ENCODE data around the gene SNUPN. TPM values are rescaled to one million over a fixed set of nuclear protein-coding genes. Genes with fewer than 3 reads are reported as not detected.
A peak's percentile ranks its signal among the peaks of the same experiment; 100 is the strongest.

SNUPN gene
- 20.1 TPM for polyA plus RNA-seq (2013, experiment 1 of 2; ENCODE audit: insufficient read length)
- 18.1 TPM for polyA plus RNA-seq (2013, experiment 2 of 2; ENCODE audit: insufficient read length)

DNA sequence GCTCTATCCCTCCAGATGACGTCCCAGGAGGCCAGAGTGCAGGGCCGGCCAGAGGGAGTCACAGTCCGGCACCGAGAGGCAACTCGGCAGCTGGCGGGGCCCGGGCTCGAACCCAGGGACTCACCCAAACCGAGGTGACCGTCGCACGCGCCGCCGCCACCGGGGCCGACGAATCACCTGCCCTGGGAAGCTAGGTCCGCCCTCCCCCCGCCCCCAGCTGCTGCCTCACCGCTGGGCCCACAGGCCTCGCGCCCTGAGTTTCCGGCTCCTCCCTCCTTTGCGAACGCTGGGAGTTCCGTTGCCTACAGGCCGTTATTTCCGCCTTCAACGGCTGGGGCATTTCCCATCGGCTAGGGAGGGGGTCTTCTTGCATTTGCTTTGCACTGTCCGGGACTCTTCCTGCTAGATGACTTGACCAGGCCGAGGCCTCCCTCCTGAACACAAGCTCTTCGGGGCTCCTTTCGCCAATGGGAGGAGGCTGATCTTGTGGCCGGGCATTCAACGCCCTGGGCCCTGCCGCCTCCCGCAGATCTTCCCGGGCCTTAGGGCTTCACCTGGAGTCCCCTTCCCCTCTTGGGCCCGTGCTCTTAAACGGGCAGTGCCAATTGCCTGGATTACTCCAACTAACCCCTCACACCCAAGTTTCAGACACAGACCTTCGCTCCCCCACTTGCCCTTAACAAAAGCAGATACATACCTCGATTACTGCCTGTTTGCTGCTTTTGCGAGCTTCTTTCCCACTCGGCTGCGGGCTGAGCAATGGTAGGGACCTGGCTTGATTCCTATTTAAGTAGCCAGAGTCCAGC is at the start of gene SNUPN:
Gene SNUPN, minus strand, starts transcription at position 184 of the 806 bp plus-strand sequence. CDS start 4,674 bp downstream, outside the sequence.
- peak; percentile 93 for DNase-seq

DNA sequence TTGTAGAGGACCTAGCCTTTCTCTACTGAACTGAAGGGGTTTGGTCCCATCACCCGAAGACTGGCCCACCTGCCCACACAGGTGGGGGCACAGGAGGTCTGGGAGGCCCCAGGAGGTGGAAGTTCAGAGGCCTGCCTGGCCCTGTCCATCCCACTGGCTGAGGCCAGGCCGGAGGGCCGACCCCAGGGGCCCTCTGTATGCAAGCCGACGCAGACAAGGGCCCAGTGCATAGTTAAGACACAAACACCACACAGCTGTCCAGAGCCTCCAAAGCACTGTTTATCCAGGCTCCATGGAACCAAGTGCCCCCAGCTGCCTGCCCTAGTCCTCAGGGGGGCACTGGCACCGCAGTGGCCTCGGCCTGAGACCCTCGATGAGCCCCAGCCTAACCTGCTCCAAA is 48.8 kb upstream of the SNUPN start:
- DNase-seq, result no peak

DNA sequence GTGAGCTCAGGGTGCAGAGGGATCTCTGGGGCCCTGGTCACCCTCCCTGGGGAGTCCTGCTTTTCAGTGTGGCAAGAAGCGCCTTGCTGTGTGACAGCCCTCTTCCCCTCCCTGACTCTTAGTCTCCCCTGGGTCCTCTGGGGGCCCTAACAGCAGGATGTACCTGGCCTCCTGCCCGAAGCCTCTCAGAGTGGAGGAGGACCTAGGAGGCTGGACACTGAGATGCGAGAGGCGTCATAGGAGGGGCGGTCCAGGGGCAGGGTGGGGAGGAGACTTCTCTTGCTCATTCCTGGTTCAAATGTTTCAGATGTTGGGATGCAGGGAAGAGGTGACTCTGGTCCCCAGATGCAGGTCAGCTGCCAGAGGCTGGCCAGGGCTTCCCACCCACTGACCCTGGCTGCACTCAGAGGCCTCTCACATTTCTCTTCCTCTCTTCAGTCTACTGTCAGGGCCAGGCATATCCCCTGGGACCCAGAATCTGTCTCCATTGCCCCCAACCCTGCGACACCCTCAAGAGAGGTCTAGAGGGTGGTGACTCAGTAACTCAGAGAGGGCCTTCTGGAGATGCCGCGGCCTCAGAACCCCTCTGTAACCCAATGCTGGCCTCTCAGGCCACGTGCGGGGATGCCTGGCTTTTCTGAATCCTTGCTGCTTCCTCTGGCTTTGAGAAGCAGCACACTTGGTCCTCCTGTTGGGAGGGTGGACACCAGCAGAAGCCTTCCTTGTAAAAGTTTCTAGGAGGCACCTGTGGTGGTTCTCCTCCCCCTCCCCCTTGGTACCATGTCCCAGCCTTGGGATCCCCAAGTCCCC is 48.1 kb upstream of the SNUPN start:
- DNase-seq, result peak; percentile 87

DNA sequence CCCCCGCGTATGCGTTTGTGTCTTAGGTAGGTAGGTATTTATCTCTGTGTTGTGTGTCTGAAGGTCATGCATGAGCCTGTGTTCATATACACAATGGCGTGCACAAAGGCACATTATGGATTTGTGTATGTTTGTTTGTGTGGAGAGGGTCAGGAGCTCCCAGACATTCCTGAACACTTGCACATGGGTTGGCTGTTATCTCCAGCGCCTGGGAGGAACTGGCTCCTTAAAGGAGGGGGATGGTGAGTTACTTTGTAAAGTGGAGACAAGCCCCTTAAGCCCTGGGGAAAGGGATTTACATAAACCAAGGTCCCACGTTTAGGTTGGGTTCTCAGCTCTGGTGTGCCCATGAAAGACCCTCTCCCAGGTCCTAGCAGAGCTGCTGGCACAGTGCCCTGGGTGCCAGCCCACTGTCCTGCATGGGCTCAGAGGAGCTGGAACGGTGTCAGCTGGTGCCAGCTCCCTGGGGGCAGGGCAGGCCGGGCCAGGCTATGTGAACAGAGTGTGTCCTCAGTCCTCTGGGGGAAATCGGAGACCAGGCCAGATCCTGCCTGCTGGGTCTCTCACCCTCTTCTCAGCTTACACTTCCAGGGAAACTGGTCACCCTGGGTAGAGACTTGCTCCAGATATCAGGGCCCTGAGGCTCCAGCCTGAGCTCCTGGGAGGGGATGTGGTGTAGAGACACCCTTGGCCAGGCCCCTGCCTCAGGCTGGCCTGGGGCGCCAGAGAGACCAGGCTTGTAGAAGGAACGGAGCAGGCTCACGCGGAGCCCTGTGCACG is 47.3 kb upstream of the SNUPN start:
- peak; percentile 92 for DNase-seq

DNA sequence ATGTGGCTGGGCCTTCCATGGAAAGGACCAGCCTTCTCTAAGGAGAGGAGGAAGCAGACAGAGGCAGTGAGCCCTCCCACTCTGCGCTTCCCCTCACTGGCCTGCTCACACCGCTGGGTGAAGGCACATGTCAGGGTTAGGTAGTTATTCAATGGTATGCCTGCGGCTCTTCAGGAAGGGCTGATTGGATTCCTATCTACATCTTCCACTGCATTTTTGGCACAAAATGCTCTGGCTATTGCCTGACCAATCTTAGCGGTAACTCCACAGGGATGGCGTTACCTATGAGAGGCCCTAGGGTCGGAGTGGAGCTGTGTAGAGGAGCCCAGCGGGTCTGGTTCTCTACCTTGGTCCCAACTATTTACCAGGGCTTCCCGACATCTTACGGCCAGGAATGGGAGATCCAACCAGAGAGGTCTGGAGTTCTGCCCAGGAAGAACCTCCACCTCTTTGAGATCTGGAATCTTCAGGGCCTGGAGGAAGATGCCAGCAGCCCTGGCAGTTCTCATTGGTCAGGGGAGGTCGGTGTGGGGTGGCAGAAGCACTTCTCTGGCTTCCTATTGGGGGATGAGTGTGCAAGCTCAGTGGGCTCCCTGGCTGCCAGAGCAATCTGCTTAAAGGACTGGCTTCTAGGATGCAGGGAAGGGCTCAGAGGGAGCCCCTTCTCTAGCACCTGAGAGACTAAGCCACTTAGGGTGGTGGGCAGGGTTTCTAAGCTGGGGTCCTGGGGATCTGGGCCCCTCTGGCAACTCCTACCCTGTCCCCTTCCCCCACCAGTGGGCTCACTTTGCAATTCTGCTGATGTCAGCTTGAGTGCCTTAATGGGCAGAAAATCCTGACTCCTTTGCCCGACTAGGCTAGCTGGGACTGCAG is 46.4 kb upstream of the SNUPN start:
- peak; percentile 52 for DNase-seq

DNA sequence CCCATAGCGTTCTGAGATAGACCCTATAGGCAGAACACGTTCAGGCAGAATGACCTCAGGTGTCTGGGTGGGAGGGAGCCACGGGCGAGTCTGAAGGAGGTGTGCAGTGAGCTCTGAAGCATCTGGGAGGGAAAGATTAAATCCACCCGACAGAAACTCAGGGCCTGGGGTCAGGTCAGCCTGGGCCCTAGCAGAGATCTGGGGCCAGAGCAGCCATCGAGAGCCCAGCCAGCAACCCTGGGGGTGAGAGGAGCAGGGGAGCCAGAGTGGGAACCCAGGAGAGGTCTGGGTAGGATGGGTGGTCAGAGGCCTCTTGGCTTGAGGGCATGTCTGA is 44.3 kb upstream of the SNUPN start:
- no peak for DNase-seq

DNA sequence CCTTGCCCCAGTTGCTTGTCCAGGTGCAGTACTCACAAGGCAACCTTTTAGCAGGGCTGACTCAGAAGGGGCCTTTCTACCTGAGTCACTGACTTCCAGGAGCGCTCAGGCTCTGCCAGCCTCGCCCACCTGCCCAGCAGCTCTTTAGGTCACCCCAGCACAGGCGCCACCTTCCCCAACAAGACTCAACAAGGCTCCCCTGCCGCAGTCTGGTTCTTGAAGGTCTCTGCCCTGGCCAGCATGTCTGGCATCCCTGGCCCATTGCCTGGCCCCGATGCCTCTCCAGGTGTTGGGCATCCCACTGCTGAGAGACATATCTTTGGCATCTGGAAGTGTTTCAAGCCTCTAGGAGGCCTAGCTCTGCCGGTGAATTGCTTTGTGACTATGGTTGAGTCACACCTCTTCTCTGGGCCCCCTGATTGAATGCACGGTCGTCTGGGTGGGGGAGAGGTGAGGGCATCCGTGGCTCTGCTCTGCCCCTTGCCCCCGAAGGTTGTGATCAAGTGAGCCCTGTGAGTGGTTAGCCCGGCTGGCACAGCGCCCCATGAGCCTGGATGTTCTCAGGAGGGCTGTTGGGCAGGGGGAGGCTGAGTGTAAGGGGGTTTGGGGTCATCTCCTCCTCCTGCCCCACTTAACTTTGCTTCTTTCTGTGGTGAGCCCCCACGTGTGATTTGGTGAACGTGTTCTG is 43.8 kb upstream of the SNUPN start:
- DNase-seq, result peak; percentile 45

DNA sequence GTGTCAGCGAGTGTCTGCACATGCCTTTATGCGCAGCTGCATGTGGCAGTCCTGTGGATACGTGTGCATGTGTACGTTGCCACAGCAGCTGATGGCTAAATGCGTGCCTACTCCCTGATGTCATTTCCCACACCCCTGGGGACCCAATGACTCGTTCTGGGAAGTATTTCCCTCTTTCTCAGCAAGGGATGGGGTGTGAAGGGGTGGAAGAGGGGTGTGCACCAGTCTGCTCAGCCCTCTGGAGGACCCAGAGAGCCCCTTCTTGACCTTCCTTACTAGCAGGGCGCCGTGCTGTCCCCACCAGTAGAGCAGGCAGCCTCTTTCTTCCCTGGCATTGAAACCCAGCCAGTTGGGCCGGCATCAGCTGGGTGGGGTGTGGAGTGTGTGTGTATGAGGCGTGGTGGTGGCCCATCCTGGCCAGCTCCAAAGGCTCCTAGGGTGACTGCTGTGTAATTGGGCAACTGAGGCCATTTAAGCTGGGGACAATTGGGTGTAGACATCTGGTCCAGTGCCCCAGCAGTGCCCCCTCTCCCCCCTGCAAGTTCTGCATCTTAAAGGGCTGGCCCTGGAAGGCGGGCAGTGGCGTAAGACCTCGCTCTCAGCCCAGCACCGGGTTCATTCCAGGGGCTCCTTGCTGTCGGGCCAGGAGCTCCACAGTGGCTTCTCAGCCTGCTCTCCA is 41.4 kb upstream of the SNUPN start:
- peak; percentile 100 for DNase-seq

DNA sequence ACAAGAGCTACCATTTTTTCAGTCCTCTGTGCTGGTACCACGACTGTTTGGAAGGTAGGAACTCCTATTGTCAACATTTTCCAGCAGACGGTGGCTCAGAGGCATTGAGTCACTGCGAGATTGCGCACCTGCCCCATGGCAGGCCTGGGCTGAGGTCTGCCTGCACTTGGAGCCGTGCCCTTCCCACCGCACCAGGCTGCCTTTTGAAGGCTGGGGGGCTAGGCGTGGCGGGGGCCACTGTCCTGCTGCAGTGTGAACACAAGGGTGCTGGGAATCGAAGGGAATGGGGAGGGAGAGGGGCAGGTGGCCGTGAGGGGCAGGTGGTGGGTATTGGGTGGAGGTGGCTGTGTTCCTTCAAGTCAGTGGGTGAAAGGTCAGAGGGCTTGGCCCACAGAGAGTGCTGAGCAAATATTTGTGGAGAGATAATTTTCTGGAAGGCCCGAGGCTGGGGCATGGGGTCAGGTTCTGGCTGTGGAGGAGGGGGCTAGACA is 38.5 kb upstream of the SNUPN start:
- no peak for DNase-seq

DNA sequence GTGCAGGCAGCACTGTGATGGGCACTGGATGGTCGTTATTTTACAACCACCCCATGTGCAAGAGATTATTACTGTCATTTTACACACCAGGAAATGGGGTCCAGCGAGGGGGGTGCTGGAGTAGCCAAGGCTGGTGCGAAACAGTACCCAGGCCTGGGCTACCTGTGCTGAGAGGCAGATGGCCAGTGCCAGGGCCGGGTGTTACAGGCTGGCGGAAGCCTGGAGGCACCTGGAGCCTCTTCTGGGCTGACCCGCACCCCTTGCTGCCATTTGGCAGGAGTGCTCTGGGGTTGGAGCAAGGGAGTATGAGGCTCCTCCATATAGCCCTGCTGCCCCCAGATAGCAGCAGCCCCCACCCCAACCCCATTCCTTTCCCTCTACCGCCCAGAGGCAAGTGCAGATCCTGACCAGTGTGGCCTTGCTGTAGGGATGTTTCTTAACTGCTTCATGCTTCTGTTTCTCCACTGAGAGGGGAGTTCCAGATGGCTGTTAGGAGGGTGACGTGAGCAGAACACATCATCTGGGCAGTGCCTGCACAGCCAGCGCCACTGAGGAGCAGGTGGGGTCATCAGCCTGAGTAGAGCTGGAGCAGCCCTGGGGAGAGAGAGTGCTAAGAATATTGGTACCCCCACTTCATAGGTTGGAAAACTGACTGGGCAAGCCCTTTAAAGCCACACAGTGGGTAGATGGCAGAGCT is 37.4 kb upstream of the SNUPN start:
- no peak for DNase-seq

DNA sequence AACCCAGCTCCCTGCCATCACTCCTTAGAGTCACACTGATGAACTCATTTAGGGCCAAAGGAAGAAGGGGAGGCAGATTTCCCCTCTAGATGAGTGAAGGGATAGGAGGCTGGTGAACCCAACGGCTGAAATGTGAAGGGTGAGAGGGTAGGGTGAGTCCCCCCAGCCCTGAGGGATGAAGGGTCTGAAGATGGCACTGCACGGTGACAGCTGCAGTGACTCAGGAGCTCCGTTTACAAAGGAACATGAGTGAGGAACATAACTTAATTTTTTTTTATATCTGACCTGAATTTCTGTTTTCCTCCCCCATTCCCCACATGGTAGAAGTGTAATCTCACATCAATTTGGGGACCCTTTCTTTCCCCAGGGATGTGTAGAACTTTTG is 36.2 kb upstream of the SNUPN start:
- no peak for DNase-seq

DNA sequence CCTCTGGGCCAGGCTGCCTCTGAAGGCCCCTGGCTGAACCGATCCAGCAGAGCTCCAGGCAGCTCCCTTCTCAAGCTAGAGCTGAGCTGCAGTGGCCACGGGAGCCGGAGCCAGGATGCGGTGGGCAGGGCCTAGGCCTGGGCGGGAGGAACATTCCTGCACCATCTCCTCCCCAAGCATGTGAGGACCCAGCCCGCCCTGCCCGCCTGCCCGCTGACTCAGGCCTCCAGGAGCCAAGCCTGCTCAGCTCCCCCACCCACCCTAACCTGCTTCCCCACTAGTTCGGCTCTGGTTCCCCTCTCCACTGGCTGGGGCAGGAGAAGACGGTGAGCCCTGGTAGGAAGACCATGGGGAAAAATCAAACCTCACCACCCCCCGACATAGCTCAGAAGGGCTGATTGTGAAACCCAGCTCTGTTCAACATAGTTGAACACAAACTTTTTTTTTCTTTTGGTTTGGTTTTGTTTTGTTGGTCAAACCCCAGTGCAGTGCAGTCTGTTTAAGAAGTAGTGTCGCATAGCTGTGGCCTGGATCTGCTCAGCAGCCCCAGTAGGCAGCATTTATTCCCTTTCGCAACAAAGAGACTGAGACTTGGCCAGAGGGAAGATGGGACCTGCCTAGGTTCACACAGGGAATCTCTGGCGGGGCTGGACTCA is 35.7 kb upstream of the SNUPN start:
- peak; percentile 96 for DNase-seq

DNA sequence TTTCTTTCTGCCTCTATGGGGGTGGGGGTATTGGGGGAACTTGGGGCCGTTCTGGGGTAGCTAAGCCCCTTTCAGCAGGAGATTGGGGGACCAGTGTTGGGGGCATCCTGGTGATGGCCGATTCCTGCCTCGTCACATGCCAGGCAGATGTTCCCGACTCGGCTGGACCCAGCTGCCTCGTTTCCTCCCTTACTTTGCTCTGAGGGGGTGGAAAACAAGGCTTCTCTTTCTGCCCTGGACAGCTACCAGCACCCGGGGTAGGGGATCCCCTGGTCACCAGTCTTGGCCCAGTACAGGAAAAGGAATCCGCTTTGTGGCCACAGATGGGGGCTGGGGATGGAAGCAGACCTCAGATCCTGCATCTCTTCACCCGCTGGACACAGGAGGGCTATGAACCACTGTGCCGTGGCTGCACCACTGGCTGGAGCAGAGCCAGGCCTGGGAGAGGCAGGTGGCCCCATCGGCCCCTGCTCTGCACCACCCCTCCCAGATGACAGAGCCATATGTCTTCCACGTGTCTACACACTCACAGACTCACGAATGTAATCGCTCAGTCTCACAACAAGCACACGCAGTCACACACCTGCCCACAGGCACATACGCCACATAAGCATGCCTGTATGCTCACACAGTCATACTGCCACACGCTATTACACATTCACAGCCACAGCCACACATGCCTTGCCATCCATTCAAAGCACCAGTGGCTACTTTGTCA is 34.6 kb upstream of the SNUPN start:
- no peak for DNase-seq

DNA sequence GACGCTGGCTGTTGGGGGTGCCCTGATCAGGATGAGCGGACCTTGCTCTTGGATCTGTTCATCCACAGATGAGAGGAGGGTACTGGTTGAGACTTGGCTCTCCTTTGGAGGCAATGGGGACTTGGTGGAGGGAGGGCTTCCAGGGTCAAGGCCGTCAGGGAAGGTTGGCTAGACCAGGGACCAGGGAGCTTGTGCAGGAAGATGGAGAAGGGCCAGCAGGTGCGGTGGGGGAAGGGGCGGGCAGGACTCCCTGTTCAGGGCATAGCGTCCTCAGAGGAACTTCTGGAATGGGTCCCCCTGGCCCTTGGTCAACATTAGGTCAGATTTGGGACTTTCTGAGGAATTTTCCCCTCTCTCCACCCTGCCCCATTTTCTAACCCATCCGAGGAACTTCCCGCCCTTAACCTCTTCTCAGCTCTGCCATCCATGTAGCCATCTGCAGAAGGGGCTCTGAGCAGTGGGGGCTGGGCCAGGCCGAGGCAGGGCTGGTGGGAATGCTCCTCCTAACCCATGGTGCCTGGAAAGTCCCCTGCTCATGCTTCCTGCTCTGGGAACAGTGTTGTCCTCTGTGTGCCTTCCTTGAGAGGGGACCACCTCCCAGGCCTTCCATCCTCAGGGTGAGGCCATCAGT is 33.7 kb upstream of the SNUPN start:
- DNase-seq, result no peak

DNA sequence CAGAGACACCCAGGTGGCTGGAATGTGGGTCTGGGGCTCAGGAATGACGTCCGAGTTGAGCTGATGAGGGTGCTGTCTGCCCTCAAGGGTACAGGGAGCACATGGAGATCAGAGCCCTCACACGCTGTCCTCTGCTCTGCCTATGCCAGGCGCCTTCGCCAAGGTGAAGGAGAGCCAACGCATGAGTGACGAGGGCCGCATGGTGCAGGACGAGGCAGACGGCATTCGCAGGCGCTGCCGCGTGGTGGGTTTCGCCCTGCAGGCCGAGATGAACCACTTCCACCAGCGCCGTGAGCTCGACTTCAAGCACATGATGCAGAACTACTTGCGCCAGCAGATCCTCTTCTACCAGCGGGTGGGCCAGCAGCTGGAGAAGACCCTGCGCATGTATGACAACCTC is 31.3 kb upstream of the SNUPN start:
- DNase-seq, result no peak

DNA sequence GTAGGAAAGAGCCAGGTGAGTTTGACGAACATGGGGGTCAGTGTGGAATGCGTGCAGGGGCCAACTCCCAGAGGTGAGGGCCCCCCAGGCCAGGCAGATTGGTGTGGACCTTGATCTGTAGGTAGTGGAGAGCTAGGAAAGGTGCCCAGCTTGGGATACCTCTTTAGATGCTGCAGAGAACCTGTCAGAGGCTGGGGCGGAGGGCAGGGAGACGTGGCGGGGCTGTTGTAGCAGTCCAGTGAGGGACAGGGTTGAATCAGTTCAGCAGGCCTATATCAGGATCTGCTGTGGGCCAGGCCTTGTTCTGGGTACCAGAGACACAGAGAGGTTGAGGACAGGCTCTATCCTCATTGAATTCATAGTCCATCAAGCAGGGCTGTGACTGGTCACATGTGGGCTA is 30.8 kb upstream of the SNUPN start:
- DNase-seq, result no peak

DNA sequence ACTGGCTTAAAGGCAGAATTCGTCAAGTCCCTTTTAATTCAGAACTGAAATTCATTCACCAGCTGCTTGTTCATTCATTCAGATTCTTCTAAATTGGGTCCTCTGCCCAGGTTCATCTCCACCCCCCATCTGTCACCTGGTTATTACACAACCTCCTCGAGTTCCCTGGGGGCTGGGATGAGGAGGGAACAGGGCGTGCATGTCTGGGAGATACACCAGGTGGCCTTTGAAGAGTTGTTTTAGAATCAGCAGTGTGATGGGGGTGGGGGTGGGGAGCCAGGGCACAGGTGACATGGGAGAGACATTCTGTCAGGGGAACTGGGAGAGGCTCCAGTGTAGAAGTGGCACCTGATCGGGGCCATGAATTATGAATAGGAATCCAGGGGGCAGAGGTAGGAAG is 30.4 kb upstream of the SNUPN start:
- no peak for DNase-seq

DNA sequence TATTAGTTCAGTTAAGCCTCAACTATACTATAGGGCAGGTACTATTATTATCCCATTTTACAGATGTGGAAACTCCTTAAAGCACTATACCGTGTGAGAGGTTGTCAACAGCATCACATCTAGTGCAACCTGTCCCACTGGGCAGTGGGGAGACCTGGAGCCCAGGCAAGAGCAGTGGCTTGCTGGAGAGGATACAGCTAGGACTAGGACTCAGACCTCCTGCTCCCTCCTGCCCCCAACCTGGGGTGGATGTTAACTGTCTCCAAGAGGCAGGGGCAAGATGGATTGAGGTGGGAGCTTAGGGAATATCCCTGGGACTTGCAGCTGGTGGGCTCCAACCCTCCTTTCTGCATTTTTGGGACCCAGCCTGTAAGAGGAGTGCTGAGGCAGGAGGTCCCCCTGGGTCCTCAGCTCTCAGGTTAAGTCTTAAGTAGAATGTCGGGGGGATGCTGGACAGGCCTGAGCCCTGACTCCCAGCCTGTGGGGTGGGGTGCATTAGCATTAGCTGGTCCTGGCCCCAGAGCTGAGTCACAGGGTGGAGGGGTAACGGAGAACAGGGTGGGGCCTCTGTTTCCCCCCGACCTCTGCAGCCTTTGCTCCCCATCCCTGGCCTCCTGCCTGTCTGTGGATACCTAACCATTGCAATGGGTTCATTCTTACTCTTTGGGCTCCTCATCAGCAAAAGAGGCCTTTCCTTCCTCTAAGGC is 28.8 kb upstream of the SNUPN start:
- DNase-seq, result no peak

Measured in fibroblast of skin of back (primary cell).